Measurements from ENCODE around the gene RGCC.

The RGCC gene

DNA sequence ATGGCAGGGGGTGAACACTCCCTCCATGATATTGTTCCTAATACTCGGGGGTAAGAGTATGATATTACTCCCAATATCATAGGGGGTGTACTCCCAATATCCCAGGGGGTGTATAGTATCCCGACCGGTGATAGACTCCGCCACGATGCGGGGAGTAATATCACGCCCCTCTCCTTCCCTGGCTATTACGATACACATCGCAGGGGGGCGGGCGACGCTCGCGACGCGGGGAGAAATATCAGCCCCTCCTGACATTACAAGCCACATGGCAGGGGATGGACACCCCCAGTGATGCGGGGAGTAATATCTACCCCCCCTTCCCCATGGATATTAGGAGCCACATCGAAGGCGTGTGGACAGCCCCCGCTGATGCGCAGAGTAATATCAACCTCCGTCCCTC lies 3.2 kb upstream of the RGCC start:
- no peak for DNase-seq

DNA sequence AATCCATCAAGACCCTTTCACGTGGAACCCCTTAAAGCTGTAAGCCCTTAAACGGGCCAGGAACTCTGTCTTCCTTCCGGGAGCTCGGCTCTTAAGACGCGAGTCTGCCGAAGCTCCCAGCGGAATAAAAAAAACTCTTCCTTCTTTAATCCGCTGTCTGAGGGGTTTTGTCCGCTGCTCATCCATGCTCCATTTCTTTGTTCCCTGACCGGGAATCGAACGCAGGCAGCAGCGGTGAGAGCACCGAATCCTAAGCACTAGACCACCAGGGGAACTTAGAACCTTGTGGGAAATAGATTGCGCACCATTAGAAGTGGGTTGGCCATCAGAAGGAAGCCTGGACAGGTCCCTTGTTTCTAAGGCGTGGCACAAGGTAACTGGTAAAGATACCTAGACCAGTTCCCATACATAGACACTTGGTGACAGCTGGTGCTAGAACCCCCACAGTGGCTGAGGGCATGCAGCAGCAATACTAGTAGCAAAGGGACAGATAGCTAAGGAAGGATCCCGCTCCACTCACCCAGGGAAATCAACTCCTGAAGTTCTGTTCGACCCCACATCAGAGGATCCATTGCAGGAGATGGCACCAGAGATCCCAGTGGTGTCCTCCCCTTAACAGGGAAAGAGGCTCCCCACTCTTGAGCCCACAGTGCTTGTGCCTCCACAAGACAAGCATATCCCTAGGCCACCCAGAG lies 1.5 kb upstream of the RGCC start:
- no peak for DNase-seq

DNA sequence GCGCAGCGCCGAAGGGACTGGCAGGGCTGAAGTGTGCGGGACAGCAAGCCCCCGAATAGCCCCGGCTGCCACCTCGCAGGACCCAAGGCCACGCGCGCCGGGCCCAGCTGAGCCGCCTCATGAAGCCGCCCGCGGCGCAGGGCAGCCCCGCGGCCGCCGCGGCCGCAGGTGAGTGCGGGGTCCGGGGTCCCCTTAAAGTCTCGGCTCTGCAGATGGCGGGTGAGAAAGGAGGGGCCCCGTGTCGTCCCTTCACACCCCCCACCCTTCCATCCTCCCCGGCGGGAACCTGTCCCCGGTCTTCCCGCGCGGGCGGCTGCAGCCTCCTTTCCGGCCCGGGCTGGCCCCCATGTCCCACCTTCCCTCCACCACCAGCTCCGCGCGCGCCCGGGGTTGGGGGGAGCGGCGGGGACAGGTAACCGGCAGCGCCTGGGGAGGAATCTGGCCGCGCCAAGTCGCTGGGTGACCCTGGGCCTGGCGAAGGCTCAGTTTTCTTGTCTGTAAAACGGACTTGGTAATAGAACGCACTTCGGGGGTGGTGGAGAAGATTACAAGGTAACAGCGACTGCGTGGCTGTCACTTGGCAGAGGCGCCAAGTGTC lies 338 bp downstream of the RGCC start:
- DNase-seq, result no peak

DNA sequence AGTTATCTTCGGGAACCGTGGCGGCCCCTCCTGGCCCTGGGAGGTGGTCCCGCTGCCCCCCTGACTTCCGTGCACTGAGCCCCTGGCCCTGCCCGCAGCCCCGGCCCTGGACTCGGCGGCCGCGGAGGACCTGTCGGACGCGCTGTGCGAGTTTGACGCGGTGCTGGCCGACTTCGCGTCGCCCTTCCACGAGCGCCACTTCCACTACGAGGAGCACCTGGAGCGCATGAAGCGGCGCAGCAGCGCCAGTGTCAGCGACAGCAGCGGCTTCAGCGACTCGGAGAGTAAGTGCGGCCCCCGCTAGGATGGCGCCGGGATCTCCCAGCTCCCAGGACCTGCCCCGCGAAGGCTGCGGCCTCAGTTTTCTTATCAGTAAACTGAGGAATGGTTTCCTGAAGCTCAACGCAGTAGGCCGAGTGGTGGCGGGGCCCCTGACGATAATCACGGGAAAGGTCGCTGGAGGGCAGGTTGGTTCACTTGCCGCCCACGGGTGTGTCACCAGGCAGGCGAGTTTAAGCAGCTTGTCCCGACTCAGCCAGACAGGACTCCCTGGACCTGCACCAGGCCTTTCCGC lies 924 bp downstream of the RGCC start:
- peak in 1 of 2 experiments; percentile 5 for DNase-seq

DNA sequence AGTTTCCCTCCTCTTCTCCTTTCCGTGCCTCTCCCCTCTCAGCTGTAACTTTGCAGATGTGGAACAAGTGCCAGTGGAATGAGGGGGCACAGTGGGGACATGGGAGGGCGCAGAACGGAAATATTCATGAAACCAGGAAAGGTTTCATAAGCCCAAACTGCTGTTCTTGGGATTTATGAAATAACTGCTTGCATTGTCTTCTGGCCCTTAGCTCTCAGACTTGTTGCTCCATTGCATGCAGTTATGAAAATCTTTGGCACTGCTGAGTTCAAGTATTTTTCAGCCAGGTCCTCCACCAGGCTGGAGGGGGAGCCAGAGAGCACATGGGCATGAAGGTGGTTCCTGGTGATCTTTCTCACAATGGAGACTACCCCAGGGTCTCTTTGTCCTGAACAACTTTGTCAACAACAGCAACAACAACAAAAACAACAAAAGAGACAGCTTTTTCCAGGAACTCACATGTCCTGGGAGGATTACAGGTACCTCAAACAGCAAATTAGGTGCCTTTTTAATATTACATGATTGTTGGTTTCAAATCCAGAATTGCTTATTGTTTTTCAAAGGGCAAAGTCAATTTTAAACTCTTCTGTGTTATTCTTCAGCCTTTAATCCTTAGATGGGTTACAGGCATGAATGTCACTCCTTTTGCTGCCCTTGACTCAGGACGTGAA lies 1.5 kb downstream of the RGCC start:
- peak; percentile 82 to 84 for DNase-seq

DNA sequence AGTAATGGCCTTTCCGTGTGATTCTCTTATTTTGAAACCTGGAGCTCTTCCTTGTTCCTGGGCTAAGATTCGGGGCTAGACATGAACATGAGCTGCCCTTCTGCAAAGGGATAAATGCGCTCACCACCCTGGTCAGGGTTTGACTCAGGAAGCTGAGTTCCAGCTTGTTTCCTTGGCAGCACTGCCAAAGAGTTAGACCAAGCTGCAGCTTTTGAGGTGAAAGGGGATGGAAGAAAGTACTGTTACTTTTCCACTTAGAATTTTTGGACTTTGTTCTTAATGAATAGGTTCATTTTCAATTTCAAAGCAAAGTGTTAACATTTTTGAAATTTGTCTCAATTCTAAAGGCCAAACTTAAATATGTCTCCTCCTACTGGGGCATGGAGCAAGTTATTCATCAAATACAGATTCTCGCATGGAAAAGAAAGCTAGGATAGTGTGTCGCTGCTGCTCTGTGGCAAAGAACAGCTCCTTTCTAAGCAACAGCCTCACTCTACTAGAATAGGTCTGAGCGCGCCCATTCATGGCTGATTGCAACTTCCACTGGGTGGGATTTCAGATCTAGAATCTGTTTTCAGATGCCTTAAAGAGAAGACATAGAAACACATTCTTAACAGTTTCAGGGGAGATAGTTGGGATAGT lies 2.2 kb downstream of the RGCC start:
- no peak for DNase-seq

DNA sequence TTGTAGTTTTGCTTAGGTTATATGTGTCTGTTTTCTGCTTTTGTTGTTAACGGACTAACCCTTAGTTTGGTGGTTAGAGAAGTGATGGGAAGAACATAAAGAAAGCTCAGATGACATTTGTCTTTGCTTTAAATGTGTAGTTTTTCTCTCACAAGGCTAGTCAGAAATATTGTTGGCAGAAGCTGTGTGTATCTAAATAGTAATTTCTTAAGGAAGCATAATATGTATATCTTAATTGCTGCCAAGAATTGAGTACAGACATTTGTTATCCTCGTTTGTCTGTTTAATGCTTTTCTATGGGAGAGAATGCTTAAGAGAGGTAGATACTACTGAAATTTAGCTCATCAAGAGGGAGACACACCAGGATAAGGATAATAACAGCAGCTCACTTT lies 2.7 kb downstream of the RGCC start:
- DNase-seq, result no peak

DNA sequence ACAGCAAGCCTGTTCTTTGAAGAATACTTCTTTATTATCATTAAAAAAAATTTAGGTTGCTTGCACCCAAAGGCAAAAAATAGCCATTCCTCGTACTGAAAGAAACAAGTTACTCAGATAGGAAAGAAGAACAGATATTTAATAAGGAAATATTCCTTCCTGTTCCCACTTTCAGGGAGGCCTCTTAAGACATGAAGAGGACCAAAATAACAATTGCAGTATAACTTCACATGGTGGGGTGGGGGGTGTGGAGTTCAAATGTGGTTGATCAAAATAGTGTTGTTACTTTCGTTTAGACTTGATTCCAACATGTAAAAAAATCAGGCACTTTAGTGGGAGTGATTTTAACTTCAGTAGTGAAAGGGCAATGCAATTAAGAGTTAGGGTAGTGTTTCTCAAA lies 3.6 kb downstream of the RGCC start:
- DNase-seq, result no peak

DNA sequence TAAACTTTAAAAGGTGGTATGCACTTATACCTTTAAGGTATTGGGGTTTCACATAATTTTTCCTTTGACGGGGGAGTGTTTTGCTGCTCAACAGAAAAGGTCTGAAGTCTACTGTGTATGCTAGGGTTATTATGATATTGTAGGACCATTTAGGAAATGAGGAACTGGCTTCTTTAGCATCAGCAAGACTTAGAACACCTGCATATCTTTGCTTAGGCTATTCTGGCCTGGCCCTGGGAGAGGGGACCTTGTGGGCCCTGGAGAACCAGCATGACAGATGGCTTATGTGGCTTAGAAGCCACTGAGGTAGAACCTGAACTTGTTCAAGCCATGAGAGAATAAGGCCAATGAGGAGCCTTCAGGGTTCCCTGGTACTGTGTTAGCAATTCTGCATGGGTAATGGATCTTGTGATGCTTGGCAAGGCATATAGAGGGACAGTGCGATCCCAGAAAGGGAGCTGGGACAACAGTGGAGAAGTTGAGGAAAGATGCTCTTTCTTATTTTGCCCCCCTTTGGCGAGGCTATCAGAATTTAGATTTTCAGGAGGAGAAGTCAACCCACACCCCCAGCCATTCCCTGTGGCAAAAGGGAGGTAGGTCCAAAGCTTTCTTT lies 4.3 kb downstream of the RGCC start:
- no peak for DNase-seq

DNA sequence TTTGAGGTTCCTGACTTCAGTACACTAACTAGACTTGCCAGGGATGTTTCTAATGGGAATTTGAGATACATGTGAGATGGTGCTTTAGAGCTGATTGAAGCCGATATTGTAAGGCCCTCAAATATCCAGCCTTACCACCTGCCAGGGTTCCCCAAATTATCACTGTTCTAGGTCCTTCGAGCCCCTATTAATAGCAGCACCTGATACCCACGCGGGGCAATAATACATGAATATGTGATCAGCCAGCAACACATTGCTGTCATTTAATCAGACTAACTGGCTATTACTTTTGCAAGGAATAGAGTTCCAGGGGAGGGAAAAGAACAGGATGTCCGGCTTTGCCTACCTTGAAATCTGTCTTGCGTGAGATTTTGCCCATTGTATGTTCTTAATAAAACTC lies 5.1 kb downstream of the RGCC start:
- DNase-seq, result no peak

DNA sequence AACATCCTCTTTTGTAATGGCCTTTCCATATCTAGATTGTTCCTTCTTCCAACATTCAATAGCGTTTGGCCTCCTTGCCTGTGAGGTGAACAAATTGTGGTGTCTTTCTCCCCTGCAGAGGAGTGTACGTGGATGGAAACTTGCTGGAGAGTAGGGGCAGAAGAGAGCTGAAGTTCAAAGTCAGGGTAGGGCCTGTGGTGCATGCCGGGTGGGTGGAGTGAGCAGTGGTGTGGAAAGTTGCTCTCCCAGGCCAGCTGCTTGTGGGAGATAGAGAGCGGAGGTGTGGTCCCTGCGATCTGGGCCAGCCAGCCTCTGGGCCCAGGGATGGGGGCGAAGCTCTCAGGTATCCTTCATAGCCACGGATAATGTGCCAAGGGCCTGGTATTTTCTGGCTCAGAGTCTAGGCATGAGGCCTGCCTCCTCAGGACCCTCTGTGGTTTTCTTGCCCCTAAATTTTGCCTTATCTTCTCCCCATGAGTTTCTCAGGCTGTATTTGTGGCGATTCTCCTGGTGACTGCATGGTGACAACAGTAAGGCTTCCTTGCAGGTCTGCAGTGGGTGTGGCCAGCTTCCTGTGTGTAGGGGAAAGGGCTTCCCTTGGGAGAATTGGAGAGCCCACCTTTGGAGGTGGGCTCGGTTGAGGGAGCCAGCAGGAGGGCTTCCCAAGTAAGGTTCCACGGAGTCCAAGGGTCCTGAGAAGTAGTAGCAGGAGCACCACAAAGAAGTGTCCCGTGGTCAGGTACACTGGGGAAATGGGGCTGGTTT lies 6.7 kb downstream of the RGCC start:
- DNase-seq, result no peak

DNA sequence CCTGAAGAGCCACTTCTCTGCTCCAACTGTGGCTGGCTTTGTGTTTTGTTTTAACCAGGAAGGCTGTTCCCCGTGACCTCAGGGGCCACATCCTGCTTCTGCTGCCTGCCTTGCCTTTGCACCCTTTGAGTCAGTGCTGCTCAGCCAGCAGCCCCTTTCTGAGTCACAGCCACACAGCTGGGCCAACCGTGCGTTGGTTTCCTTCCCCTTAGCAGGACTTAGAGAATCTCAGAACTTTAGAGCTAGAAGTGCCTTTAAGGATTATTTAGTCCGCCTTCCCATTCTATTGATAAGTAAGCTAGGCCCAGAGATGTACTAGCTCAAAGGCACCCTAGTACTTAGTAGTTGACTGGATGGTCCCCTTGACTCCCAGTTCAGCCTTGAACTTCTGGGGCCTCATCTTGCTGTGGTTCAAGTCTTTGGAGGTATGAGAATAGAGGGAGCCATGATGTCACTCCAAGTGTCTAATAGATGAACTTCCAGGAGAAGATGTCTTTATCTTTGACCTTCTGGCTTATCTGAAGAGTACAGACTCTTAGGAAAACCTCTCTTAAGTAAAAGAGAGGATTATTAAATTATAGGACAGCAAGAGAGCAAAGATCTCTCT lies 8.0 kb downstream of the RGCC start:
- DNase-seq, result peak; percentile 88 to 93

DNA sequence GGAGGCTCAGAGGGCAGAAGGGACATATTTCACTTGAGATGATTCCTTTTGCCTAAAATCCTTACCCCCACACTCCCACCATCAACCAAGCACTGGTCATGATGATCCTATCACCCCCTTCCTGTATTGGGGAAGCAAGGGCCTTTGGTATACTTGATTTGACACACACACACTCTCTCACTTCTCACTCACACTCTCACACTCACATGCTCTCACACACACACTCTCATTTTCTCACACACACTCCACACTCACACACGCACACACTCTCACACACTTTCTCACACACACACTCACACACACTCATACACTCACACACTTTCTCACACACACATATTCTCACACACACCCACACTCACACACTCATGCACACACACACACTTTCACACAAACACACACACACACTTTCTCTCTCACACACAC lies 8.6 kb downstream of the RGCC start:
- no peak for DNase-seq

DNA sequence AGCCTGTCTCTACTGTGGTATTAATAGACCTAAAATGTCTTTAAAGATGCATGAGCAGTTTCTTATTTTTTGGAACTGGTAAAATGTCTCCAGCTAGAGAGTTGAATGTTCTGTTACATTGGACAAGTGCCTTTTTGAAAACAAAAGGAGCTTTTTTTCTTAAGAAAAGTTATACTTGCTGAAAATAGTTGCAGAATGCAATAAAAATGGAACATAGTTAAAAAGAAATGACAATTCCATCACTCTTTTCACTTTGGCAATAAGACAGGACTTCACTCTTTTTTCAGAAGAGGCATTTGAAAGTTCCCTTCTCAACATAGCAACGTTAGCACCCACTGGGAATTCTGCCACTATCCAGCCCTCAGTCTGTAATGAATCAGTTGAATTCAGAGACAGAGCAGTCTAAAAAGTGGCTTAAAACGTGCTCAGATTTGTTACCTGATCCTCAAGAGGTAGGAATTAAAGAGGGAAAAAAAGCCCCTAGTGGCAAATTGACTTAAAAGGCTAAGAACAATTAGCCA lies 10.1 kb downstream of the RGCC start:
- no peak for DNase-seq

DNA sequence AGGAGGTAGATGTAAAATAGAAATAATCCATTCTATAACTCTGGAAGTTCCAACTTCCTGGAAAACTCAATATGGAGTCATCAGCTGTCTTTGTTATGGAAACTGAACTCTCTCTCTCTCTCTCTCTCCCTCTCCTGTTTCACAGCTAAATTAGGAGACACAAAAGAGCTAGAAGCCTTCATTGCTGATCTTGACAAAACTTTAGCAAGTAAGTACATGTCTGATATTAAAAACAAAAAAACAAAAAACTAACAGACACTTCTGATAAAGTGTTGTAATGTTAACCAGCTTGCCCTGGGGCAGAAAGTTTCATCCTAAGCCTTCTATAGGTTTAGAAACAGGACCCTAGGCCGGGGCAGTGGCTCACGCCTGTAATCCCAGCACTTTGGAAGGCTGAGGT lies 11.3 kb downstream of the RGCC start:
- DNase-seq, result no peak

DNA sequence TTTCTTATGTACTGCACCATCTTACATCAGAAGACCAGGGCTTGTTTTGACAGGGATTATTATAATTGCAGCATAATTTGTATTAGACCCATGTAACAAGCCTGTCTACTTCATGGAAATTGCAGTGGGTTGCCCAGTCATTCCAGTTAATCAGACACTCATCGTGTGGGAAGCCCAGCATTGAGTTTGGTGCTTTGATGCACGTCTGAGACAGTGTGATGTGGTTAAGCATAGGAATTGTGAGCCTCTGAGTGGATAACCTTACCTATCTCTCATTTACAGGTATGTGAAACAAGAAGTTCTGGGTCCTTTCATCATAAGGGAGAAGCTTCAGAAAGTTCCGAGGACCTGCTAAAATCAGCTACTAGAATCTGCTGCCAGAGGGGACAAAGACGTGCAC lies 12.8 kb downstream of the RGCC start:
- no peak for DNase-seq

DNA sequence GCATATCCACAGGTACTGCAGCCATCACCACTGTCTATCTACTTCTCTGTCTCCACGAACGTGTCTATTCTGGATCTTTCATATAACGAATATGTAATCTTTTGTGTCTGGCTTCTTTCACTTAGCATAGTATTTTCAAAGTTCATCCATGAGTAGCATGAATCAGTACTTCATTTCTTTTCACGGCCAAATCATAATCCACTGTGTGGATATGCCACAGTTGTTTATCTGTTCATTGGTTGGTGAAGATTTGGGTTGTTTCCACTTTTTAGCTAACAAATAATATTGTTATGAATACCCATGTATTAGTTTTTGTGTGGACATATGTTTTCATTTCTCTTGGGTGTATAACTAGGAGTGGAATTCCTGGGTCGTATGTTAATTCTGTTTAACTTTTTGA lies 14.4 kb downstream of the RGCC start:
- no peak for DNase-seq

DNA sequence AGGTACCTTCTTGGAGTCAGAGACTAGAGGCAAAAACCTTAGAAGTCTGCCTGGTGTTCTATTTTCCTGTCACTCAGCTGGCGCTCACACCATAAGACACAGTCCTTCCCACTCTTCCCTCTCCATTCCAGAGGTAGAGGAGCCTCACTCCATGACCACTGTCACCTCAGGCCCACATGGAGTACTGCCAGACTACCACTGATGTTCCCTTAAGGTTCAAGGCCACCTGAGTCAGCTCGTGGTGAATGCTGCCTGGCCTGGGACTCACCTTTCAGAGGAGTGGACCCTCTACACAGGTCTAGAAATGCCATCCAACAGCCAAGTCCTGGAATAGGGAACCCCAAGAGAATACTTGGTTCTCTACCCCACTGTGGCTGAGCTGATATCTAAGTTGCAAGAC lies 29.9 kb downstream of the RGCC start:
- DNase-seq, result no peak

DNA sequence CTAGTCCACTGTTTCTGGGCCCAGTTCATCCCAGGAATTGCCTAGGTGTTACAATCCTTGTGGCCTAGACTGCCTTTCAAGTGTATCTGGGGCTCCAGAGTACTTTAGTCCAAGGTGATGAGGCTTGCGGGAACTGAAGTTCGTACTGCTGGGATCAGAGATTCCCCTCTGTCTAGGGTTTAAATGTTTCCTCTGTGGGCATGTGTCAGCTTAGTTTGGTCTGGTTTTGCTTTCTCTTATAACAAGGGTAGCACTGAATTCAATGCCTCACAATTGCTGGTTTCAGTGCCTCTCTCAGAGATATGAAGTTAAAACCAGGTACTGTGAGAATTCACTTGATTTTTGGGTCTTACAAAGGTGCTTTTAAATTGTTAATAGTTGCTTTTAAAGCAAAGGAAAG lies 30.8 kb downstream of the RGCC start:
- no peak for DNase-seq

DNA sequence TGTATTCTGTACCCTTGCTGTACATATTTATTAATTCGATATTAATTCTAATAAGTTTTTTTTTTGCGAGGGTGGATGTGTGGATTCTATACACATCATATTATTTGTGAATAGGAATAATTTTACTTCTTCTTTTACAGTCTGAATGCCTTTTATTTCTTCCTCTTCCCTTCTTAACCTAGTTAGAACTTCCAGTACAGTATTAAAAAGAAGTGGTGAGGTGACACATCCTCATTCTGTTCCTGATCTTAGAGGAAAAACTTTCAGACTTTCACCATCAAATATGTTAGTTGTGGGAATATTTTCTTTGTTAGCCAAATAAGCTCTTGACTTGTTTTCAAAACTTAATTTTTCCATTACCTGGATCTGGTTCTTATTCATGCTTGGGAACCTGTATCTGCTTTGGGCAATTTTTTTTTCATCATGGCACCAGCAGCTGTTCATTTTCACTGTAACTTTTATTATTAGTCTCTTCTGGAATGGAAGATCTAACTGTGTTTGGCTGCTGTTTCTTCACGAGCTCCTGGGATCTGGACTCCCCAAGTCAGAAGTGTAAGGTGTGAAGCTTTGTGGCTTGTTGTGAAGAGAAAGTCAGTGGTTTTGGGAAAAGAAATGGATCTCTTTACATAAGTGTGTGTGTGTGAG lies 33.1 kb downstream of the RGCC start:
- DNase-seq, result peak in 1 of 2 experiments; percentile 8

DNA sequence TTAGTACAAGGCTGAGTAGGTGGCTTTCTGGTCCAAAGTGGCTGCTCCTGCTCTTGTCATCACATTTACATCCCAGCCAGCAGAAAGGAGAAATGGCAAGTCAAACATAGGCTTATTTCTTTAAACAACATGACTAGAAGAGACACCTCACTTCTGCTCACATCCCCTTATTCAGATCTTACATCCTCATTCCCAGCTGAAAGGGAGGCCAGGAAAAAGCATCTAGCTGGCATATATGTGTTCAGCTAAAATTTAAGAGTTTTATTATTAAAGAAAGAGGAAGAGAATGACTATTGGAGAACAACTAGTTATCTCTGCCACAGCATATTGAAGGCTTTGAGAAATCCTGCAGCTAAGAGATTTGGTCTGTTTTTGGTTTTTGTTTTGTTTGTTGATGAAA lies 34.1 kb downstream of the RGCC start:
- no peak for DNase-seq

Data from AML-193 (cell line).